Measurements from ENCODE around the gene UCK2.

DNA sequence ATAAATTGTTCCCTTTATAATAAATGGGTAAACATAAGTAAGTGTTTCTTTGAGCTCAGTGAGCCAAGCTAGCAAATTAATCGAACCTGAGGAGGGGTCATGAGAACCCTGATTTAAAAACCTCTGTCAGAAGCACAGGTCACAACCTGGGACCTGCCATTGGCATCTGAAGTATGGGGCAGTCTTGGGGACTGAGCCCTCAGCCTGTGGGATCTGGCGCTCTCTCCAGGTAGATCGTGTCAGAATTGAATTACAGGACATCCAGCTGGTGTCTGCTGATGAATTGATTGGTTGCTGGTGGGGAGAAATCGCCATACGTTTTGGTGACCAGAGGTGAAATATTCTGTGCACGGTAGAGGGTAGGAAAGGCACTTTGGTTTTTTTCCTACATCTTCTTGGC lies 17.5 kb downstream of the UCK2 start:
- TF ChIP-seq, protein P1, sequence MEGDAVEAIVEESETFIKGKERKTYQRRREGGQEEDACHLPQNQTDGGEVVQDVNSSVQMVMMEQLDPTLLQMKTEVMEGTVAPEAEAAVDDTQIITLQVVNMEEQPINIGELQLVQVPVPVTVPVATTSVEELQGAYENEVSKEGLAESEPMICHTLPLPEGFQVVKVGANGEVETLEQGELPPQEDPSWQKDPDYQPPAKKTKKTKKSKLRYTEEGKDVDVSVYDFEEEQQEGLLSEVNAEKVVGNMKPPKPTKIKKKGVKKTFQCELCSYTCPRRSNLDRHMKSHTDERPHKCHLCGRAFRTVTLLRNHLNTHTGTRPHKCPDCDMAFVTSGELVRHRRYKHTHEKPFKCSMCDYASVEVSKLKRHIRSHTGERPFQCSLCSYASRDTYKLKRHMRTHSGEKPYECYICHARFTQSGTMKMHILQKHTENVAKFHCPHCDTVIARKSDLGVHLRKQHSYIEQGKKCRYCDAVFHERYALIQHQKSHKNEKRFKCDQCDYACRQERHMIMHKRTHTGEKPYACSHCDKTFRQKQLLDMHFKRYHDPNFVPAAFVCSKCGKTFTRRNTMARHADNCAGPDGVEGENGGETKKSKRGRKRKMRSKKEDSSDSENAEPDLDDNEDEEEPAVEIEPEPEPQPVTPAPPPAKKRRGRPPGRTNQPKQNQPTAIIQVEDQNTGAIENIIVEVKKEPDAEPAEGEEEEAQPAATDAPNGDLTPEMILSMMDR (IDR thresholded peaks at IDR 0.05; ENCODE audit: insufficient read depth, low read length) = no peak
- TF ChIP-seq, protein P2, sequence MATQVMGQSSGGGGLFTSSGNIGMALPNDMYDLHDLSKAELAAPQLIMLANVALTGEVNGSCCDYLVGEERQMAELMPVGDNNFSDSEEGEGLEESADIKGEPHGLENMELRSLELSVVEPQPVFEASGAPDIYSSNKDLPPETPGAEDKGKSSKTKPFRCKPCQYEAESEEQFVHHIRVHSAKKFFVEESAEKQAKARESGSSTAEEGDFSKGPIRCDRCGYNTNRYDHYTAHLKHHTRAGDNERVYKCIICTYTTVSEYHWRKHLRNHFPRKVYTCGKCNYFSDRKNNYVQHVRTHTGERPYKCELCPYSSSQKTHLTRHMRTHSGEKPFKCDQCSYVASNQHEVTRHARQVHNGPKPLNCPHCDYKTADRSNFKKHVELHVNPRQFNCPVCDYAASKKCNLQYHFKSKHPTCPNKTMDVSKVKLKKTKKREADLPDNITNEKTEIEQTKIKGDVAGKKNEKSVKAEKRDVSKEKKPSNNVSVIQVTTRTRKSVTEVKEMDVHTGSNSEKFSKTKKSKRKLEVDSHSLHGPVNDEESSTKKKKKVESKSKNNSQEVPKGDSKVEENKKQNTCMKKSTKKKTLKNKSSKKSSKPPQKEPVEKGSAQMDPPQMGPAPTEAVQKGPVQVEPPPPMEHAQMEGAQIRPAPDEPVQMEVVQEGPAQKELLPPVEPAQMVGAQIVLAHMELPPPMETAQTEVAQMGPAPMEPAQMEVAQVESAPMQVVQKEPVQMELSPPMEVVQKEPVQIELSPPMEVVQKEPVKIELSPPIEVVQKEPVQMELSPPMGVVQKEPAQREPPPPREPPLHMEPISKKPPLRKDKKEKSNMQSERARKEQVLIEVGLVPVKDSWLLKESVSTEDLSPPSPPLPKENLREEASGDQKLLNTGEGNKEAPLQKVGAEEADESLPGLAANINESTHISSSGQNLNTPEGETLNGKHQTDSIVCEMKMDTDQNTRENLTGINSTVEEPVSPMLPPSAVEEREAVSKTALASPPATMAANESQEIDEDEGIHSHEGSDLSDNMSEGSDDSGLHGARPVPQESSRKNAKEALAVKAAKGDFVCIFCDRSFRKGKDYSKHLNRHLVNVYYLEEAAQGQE (IDR thresholded peaks at IDR 0.05; ENCODE audit: insufficient replicate concordance, low read depth) = no peak
- TF ChIP-seq POLR2AphosphoS5 (IDR thresholded peaks at IDR 0.05; ENCODE audit: low read depth) (no peak), GABPA (IDR thresholded peaks at IDR 0.05; ENCODE audit: low read depth) (no peak)
